ENCODE data around the gene CDO1.

- TF ChIP-seq, protein P1, sequence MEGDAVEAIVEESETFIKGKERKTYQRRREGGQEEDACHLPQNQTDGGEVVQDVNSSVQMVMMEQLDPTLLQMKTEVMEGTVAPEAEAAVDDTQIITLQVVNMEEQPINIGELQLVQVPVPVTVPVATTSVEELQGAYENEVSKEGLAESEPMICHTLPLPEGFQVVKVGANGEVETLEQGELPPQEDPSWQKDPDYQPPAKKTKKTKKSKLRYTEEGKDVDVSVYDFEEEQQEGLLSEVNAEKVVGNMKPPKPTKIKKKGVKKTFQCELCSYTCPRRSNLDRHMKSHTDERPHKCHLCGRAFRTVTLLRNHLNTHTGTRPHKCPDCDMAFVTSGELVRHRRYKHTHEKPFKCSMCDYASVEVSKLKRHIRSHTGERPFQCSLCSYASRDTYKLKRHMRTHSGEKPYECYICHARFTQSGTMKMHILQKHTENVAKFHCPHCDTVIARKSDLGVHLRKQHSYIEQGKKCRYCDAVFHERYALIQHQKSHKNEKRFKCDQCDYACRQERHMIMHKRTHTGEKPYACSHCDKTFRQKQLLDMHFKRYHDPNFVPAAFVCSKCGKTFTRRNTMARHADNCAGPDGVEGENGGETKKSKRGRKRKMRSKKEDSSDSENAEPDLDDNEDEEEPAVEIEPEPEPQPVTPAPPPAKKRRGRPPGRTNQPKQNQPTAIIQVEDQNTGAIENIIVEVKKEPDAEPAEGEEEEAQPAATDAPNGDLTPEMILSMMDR (IDR thresholded peaks at IDR 0.05), result no peak
- TF ChIP-seq SMC3 (IDR thresholded peaks at IDR 0.05), result no peak
- TF ChIP-seq ZSCAN20 (CRISPR knock-in tag; IDR thresholded peaks at IDR 0.05), result no peak
These were observed 4.4 kb upstream of the CDO1 start for GRCh38 chr5:115820846-115821245.

Data from A549 (cell line).